ENCODE measurements around the gene ZMYND10.

ZMYND10 gene

DNA sequence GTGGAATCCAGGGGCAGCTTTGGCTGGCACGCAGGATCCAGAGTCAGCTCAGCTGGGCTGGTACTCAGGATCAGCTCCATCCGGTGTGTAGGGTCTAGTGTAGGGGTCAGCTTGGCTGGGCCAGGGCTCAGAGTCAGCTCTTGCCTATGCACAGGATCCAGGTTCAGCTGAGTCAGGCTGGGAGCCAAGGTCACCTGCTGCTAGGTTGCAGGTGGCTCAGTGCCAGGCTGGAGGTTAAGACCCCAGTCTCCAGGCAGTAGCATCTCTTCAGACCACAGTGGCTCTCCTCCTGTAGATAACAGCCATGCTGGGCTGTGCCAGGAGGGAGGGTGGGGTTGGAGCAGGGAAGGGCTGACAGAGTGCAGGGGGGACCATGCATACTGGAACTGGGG is 48.2 kb downstream of the ZMYND10 start:
- H3K36me3 ChIP-seq (ENCODE audit: control insufficient read depth in 2 of 2, insufficient read depth in 2 of 2, low read length in 2 of 2): no peaks in the 10 kb centered on the region
- no peak overlapping the region for H3K4me3 ChIP-seq (ENCODE audit: low read length in 2 of 2)

DNA sequence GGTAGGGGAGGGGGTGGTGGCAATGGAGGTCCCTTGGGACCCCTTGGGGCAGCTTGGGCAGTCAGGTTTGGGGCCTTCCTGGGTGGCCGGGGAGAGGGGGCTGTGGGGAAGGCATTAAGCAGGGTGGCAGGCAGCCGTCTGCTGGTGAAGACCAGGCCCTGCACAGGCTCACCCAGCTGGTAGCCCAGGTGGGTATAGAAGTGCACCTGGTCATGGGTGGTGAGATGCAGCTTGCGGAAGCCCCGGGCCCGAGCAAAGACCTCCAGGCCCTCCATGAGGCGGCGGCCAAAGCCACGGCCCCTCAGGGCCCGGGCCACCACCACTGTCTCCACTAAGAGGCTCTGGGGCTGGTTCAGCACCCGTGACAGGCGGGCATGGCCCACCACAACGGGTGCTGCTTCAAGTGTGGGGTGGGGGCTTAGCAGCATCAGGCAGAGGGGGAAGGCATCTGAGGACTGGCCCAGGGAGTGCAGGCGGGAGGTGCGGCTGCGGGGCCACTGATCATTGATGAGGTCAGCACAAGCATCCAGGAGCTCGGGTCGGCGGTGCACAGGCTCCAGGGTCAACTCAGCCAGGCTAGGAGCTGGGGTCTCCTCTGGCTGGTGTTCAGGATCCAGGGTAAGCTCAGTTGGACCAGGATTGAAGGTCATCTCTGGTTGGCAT is 48.7 kb downstream of the ZMYND10 start:
- Histone ChIP-seq H3K27ac (ENCODE audit: low read depth in 2 of 2, low read length in 2 of 2) (no peak overlapping the region), H3K36me3 (ENCODE audit: control insufficient read depth in 2 of 2, insufficient read depth in 2 of 2, low read length in 2 of 2) (no peaks in the 10 kb centered on the region), H3K4me1 (ENCODE audit: control insufficient read depth in 2 of 2, insufficient read depth in 2 of 2, low read length in 2 of 2) (peaks cover 30 to 35% of the 10 kb centered on the region in 2 donors), H3K9ac (ENCODE audit: low read depth in 1 of 2, low read length in 2 of 2) (no peak overlapping the region), H3K27me3 (ENCODE audit: control insufficient read depth in 2 of 2, insufficient read depth in 2 of 2, low read length in 2 of 2) (no peaks in the 10 kb centered on the region), H3K4me3 (ENCODE audit: low read length in 2 of 2) (no peak overlapping the region), H3K9me3 (ENCODE audit: control insufficient read depth in 2 of 2, low read length in 2 of 2) (no peaks in the 10 kb centered on the region)

More for the DNA sequence above, 48.2 kb downstream of the ZMYND10 start:
- Histone ChIP-seq H3K27me3 (ENCODE audit: control insufficient read depth in 2 of 2, insufficient read depth in 2 of 2, low read length in 2 of 2) (no peaks in the 10 kb centered on the region), H3K9me3 (ENCODE audit: control insufficient read depth in 2 of 2, low read length in 2 of 2) (no peaks in the 10 kb centered on the region), H3K27ac (ENCODE audit: low read depth in 2 of 2, low read length in 2 of 2) (no peak overlapping the region), H3K9ac (ENCODE audit: low read depth in 1 of 2, low read length in 2 of 2) (no peak overlapping the region), H3K4me1 (ENCODE audit: control insufficient read depth in 2 of 2, insufficient read depth in 2 of 2, low read length in 2 of 2) (peaks cover 30 to 35% of the 10 kb centered on the region in 2 donors)

DNA sequence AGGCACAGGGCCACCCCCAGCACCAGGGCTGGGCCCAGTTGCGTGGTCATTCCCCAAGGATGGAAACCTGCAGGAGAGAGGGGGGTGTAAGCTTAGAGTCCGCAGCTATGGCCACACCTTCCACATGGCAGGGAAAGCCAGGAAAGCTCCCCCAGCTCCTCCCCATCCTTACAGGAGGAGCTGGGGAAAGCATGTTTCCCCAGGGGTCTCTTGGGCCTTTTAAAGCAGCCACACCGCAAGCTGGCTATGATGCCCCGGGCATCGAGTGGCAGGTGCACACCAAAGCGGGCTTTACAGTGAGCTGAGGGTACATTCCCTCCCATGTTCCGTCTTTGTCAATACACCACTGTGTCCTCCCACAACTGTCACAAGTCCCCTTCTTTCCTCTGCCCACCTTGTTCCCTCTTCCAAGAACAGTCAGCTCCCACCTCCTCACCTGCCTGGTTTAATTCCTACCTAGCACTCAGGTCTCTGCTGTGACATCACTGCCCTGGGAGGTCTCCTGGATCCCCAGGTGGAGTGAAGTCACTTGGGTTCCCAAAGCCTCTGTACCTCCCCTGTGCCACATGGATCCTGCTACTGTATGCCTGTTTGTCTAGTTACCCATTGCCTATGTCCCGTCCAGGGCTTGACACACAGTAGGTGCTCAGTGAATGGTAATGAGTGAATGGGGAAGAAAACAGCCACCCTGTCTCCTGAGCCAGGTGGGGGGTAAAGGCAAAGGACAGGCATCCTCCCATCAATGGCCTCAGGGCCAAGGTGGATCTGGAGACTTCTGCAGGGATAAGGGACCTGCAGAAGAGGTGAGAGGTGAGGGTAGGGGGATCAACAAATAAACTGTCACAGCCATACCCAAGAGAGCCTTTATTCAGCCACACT is 49.7 kb downstream of the ZMYND10 start:
- Histone ChIP-seq H3K36me3 (ENCODE audit: control insufficient read depth in 2 of 2, insufficient read depth in 2 of 2, low read length in 2 of 2) (no peaks in the 10 kb centered on the region), H3K9me3 (ENCODE audit: control insufficient read depth in 2 of 2, low read length in 2 of 2) (no peaks in the 10 kb centered on the region), H3K27me3 (ENCODE audit: control insufficient read depth in 2 of 2, insufficient read depth in 2 of 2, low read length in 2 of 2) (no peaks in the 10 kb centered on the region), H3K4me1 (ENCODE audit: control insufficient read depth in 2 of 2, insufficient read depth in 2 of 2, low read length in 2 of 2) (peaks cover 35 to 42% of the 10 kb centered on the region in 2 donors), H3K27ac (ENCODE audit: low read depth in 2 of 2, low read length in 2 of 2) (no peak overlapping the region), H3K9ac (ENCODE audit: low read depth in 1 of 2, low read length in 2 of 2) (no peak overlapping the region), H3K4me3 (ENCODE audit: low read length in 2 of 2) (no peak overlapping the region)

DNA sequence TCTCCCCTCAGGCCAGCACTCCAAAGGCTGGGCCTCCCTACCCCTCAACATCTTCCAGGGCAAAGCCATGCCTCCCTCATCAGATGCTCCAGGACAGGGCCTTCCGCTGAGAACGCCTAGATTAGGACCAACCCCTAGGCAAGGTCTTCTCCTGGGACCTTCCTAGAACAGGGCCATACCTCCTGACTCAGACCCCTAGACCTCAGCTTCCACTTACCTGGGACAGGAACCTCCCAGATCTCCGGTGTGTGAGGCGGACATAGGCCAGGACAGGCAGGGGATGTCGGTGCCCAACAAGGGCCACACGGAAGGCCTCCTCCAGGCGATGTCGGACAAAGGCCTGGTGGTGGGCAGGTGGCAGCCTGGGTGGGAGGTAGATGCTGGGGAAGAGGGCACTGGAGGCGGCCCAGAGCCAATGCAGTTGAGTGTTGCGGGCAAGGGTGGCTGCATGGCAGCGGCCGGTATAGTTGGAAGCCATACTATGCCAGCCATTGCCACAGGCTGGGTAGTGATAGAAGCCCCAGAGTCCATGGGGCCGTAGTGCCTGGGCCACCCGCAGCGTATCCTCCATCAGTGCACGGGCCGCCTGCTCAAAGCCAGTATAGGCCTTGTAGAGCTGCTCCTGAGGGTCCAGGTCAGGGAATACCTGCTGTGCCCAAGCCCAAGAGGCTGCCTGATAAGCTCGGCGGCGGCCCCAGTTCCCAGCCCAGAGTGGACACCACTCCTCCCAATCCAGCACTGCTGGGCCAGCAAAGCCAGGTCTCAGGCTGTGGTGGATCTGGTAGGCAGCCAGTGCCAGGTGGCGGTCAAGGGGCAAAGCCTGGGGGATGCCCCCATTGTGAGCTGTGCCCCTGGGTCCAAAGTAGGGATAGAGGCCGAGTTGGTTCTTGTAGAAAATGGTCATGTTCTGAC is 50.8 kb downstream of the ZMYND10 start:
- Histone ChIP-seq H3K27me3 (ENCODE audit: control insufficient read depth in 2 of 2, insufficient read depth in 2 of 2, low read length in 2 of 2) (no peaks in the 10 kb centered on the region), H3K9ac (ENCODE audit: low read depth in 1 of 2, low read length in 2 of 2) (no peak overlapping the region), H3K4me1 (ENCODE audit: control insufficient read depth in 2 of 2, insufficient read depth in 2 of 2, low read length in 2 of 2) (peaks cover 31 to 37% of the 10 kb centered on the region in 2 donors), H3K27ac (ENCODE audit: low read depth in 2 of 2, low read length in 2 of 2) (no peak overlapping the region), H3K4me3 (ENCODE audit: low read length in 2 of 2) (no peak overlapping the region), H3K9me3 (ENCODE audit: control insufficient read depth in 2 of 2, low read length in 2 of 2) (no peaks in the 10 kb centered on the region), H3K36me3 (ENCODE audit: control insufficient read depth in 2 of 2, insufficient read depth in 2 of 2, low read length in 2 of 2) (peaks cover 6% of the 10 kb centered on the region in 2 donors)

DNA sequence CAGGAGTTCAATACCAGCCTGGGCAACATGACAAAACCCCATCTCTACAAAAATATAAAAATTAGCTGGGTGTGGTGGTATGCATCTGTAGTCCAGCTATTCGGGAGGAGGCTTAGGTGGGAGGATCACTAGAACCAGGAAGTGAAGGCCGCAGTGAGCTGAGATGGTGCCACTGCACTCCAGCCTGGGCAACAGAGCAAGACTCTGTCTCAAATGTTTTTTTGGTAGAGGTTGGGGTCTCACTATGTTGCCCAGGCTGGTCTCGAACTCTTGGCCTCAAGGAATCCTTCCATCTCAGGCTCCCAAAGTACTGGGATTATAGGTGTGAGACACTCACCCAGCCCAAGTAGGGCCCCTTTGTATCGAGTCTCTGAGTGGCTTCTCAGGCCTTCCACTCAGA is 51.4 kb downstream of the ZMYND10 start:
- Histone ChIP-seq H3K27ac (ENCODE audit: low read depth in 2 of 2, low read length in 2 of 2) (no peak overlapping the region), H3K9me3 (ENCODE audit: control insufficient read depth in 2 of 2, low read length in 2 of 2) (no peaks in the 10 kb centered on the region), H3K27me3 (ENCODE audit: control insufficient read depth in 2 of 2, insufficient read depth in 2 of 2, low read length in 2 of 2) (no peaks in the 10 kb centered on the region), H3K36me3 (ENCODE audit: control insufficient read depth in 2 of 2, insufficient read depth in 2 of 2, low read length in 2 of 2) (peaks cover 12 to 13% of the 10 kb centered on the region in 2 donors), H3K4me1 (ENCODE audit: control insufficient read depth in 2 of 2, insufficient read depth in 2 of 2, low read length in 2 of 2) (peaks cover 31 to 34% of the 10 kb centered on the region in 2 donors), H3K4me3 (ENCODE audit: low read length in 2 of 2) (no peak overlapping the region), H3K9ac (ENCODE audit: low read depth in 1 of 2, low read length in 2 of 2) (no peak overlapping the region)

DNA sequence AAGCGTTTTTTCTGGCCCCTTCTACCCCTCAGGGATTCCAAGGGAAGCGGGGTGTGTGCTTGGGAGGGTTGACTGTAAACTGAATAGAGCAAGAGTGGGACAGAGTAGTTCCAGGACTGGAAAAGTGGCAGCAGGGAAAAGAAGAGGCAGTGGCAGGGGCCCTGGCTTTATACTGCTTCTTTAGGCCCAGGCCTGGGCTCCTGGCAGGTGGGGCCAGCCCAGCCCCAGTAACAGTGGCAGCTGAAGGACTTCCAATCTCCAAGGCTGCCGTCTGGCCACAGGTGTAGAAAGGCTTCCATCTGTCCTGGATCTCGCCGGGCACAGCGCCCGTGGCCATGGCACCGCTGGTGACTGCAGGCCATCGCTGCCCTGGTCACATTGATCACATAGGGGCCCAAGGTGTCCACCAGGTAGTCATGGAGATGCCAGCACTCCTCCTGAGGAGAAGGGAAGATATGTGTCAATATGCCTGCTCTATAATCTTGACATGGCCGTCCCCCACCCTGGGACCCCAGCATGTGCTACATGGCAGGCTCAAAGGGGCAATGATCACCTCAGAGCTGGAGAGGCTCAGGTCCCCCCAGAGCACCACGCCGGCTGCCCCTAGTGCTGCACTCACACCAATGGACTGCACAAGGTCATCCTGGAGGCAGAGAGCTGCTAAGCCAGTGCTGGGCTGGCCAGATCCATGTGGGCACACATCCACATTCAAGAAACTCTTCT is 52.3 kb downstream of the ZMYND10 start:
- no peaks in the 10 kb centered on the region for H3K27me3 ChIP-seq (ENCODE audit: control insufficient read depth in 2 of 2, insufficient read depth in 2 of 2, low read length in 2 of 2)
- no peaks in the 10 kb centered on the region for H3K9me3 ChIP-seq (ENCODE audit: control insufficient read depth in 2 of 2, low read length in 2 of 2)
- H3K36me3 ChIP-seq (ENCODE audit: control insufficient read depth in 2 of 2, insufficient read depth in 2 of 2, low read length in 2 of 2): peaks cover 20 to 21% of the 10 kb centered on the region in 2 donors
- H3K4me1 ChIP-seq (ENCODE audit: control insufficient read depth in 2 of 2, insufficient read depth in 2 of 2, low read length in 2 of 2): peaks cover 22 to 26% of the 10 kb centered on the region in 2 donors
- peak overlapping the region; percentile 75 to 80 for H3K27ac ChIP-seq (ENCODE audit: low read depth in 2 of 2, low read length in 2 of 2)
- peak overlapping the region; percentile 63 to 84 for H3K9ac ChIP-seq (ENCODE audit: low read depth in 1 of 2, low read length in 2 of 2)
- H3K4me3 ChIP-seq (ENCODE audit: low read length in 2 of 2): peak overlapping the region; percentile 58 to 87

DNA sequence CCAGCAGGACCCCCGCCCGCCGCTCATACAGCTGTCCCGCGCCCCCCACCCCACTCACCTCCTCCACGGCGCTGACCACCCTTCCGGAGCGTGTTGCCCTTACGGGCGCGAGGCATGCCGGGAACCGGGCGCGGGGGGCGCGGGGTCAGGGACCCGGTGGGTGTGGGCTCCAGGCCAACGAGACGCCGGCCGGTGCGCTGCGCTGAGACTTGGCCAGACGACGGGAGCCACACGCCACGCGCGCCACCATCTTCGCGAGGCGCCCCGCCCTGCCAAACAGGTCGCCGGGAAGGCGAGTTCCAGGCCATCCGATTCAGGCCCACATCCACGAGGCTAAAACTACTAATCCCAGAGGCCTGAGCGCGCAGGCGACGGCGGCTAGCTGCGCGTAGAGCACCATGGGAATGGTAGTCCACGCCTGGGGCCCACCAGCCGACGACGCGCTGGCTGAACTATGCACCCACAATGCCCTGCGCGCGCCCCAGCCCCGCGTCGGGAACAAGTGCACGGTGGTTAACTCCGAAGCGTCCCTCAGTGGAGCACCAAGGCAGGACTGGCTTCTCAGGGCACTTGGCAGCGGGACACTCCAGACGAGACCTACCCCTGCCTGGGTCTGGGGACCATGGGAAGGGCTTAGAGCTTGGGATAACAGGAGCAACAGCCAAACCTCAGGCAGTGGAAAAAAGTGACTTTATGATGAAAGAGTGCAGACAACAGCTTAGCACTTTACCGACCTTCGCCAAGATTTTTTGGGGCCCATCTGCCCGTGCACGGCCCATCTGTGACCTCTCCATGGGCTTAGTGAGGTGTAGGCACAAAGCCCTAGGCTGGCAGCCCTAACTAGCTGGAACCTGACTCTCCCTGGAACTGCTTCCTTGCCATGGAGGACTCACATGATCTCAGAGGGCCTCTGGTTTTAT is 53.1 kb downstream of the ZMYND10 start, which contains the start of gene IFRD2:
TSS of gene IFRD2 (minus strand) at position 271 of the 920 bp plus-strand sequence. CDS start at position 116, 155 bp downstream.
- no peaks in the 10 kb centered on the region for H3K9me3 ChIP-seq (ENCODE audit: control insufficient read depth in 2 of 2, low read length in 2 of 2)
- peaks cover 28 to 29% of the 10 kb centered on the region in 2 donors for H3K36me3 ChIP-seq (ENCODE audit: control insufficient read depth in 2 of 2, insufficient read depth in 2 of 2, low read length in 2 of 2)
- H3K27ac ChIP-seq (ENCODE audit: low read depth in 2 of 2, low read length in 2 of 2): peak within 1 kb of the TSS; percentile 75 to 80
- peak within 1 kb of the TSS; percentile 80 to 84 for H3K9ac ChIP-seq (ENCODE audit: low read depth in 1 of 2, low read length in 2 of 2)
- H3K4me1 ChIP-seq (ENCODE audit: control insufficient read depth in 2 of 2, insufficient read depth in 2 of 2, low read length in 2 of 2): peaks cover 19 to 23% of the 10 kb centered on the region in 2 donors
- peak within 1 kb of the TSS; percentile 80 to 88 for H3K4me3 ChIP-seq (ENCODE audit: low read length in 2 of 2)
- no peaks in the 10 kb centered on the region for H3K27me3 ChIP-seq (ENCODE audit: control insufficient read depth in 2 of 2, insufficient read depth in 2 of 2, low read length in 2 of 2)

Data from mucosa of rectum (tissue), 2 donors.